Transverse colon (tissue), 4 donors: ENCODE results near the gene ABTB2.

ENCODE experiments used
- EP300 ChIP-seq: sonication (generic); formaldehyde crosslinking; IDR thresholded peaks from one replicate; pipeline ENCODE4 v1.6.1; 2017; ENCODE audit warnings: antibody characterized with exemption, low read depth
- POLR2A ChIP-seq: fragments of 450-650 bp; IDR thresholded peaks from one replicate; pipeline ENCODE4 v1.6.1; 2016; ENCODE audit warnings: antibody characterized with exemption, mild to moderate bottlenecking, moderate library complexity
- POLR2AphosphoS5 ChIP-seq, 3 donors: sonication (generic); formaldehyde crosslinking; IDR thresholded peaks; one replicate each; pipeline ENCODE4 v1.6.1; 2016; ENCODE audit warnings: antibody characterized with exemption in 3 of 3
- TF ChIP-seq, protein P1 (sequence below), 5 experiments: fragments of 200-600 bp in 3 of 5; fragments of 450-650 bp in 2 of 5; sonication (generic) in 3 of 5; IDR thresholded peaks; 1 replicate in 2 of 5; 2 replicates in 3 of 5; pipeline ENCODE4 v1.5.1; 2016 to 2017; ENCODE audit warnings: antibody characterized with exemption in 5 of 5, inconsistent platforms in 3 of 5, mild to moderate bottlenecking in 2 of 5, moderate library complexity in 1 of 5

DNA sequence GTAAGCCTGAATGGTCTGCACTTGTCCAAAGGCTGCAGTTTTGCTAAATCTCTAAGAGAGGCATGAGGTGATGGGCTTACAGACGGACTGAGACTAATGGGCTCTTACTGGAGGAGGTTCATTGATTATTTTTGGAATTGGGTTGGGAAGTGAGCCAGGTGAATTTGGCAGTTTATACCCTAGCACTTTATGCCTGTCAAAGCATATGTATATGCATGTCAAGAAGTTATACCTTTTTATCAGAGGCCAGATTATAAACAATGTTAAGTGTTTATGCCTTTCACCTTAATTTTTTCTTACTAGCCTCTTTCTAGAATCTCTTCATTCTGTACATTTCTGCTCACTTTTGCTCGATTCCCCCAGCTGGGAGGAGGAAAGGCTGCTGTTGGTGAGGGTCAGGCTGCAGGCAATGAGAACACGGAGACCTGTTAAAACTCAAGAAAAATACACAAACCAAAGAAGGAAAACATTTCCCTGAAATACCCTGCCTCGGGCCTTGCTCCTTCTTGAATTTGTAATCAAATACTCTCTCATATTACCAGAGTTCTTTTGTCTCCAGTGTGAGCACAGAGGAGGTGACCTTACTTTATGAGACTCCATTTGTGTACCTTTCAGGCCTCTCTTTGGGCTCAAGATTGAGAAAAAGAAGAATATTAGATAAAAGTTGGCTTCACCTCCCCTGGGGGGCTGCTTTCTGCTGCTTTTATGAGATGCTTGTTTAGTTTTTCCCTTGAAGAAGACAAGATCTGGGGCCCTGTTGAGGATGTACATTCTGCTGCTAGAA is 232.7 kb downstream of the ABTB2 start:
- TF ChIP-seq, protein P1, sequence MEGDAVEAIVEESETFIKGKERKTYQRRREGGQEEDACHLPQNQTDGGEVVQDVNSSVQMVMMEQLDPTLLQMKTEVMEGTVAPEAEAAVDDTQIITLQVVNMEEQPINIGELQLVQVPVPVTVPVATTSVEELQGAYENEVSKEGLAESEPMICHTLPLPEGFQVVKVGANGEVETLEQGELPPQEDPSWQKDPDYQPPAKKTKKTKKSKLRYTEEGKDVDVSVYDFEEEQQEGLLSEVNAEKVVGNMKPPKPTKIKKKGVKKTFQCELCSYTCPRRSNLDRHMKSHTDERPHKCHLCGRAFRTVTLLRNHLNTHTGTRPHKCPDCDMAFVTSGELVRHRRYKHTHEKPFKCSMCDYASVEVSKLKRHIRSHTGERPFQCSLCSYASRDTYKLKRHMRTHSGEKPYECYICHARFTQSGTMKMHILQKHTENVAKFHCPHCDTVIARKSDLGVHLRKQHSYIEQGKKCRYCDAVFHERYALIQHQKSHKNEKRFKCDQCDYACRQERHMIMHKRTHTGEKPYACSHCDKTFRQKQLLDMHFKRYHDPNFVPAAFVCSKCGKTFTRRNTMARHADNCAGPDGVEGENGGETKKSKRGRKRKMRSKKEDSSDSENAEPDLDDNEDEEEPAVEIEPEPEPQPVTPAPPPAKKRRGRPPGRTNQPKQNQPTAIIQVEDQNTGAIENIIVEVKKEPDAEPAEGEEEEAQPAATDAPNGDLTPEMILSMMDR (IDR thresholded peaks at IDR 0.05): no peak
- TF ChIP-seq POLR2A: no peak
- TF ChIP-seq POLR2AphosphoS5 (IDR thresholded peaks at IDR 0.05): no peak
- TF ChIP-seq EP300: no peak
